ENCODE results near the gene PRDM11.

DNA sequence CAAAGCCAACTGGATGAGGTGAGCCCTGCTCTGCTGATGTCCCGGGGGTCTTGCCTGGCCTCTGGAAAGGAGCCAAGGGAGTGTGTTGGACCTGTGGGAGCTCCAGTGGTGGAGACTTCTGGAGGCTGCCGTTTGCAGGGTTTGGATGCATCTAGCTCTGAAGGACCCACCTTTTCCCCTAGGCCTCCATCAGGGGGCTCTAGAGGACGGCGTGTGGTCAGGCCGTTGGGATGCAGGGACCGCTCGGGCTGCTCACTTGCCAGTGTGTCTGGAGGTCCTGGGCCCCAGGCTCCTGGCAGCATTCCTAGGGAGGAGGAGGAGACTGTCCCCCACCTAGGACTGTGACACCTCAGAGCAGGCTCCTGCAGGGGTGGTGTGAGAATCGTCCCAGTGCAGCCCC is 58.3 kb downstream of the PRDM11 start:
- TF ChIP-seq, protein P1, sequence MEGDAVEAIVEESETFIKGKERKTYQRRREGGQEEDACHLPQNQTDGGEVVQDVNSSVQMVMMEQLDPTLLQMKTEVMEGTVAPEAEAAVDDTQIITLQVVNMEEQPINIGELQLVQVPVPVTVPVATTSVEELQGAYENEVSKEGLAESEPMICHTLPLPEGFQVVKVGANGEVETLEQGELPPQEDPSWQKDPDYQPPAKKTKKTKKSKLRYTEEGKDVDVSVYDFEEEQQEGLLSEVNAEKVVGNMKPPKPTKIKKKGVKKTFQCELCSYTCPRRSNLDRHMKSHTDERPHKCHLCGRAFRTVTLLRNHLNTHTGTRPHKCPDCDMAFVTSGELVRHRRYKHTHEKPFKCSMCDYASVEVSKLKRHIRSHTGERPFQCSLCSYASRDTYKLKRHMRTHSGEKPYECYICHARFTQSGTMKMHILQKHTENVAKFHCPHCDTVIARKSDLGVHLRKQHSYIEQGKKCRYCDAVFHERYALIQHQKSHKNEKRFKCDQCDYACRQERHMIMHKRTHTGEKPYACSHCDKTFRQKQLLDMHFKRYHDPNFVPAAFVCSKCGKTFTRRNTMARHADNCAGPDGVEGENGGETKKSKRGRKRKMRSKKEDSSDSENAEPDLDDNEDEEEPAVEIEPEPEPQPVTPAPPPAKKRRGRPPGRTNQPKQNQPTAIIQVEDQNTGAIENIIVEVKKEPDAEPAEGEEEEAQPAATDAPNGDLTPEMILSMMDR (IDR thresholded peaks at IDR 0.05 in 4 of 5, conservative IDR thresholded peaks at IDR 0.05 in 1 of 5) = no peak
- no peak for TF ChIP-seq POLR2A (IDR thresholded peaks at IDR 0.05)

Data from gastrocnemius medialis (tissue), 4 donors.